Measurements from ENCODE around the gene BACH2. TPM values are rescaled to one million over a fixed set of nuclear protein-coding genes. Genes with fewer than 3 reads are reported as not detected.

Gene BACH2
- total and polyA plus RNA-seq, 2 of the 8 experiments (the other 6 are each of a cell fraction or from before 2014, with no cell fraction given) = 1.9 to 5.9 TPM

DNA sequence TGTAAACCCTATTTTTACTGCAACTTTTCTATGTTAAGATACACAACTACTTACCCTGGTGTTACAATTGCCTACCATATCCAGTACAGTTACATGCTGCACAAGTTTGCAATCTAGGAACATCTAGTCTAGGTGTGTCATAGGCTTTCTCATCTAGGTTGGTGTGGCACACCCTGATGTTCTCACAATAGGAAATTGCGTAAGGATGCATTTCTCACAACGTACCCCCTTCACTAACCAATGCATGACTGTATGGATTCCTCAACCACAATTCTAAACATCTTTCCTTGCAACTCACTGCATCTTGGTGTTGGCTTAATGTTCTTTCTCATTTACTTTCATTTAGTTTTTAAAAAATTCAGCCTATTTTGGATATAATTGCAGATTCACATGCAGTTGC, 370.8 kb downstream of the BACH2 start (continued):
- TF ChIP-seq, protein P1, sequence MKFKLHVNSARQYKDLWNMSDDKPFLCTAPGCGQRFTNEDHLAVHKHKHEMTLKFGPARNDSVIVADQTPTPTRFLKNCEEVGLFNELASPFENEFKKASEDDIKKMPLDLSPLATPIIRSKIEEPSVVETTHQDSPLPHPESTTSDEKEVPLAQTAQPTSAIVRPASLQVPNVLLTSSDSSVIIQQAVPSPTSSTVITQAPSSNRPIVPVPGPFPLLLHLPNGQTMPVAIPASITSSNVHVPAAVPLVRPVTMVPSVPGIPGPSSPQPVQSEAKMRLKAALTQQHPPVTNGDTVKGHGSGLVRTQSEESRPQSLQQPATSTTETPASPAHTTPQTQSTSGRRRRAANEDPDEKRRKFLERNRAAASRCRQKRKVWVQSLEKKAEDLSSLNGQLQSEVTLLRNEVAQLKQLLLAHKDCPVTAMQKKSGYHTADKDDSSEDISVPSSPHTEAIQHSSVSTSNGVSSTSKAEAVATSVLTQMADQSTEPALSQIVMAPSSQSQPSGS (IDR thresholded peaks at IDR 0.05; ENCODE audit: low read length) = no peak
- no peak for TF ChIP-seq CREB1 (IDR thresholded peaks at IDR 0.05)
